SK-N-SH (cell line): ENCODE results near the gene AEN. TPM values are rescaled to one million over a fixed set of nuclear protein-coding genes. Genes with fewer than 3 reads are reported as not detected.

Experiments used
- CTCF ChIA-PET: fragments of 300-600, 350-600 bp; formaldehyde crosslinking; extraction: SDS; loops from one replicate; lab custom pipeline; 2021; lab: Yijun Ruan, JAX
- POLR2A ChIA-PET: fragments of 350-600 bp; sonication (Branson Sonifier 250); formaldehyde crosslinking; extraction: SDS; loops from one replicate; lab custom pipeline; 2020; ENCODE audit warnings: antibody characterized with exemption, inconsistent platforms; lab: Yijun Ruan, JAX
- DNase-seq: peaks from one replicate; pipeline ENCODE4 v3.0.0; 2012
- H2AFZ ChIP-seq: fragments of 200-600 bp; sonication (generic); 2 replicates; pipeline ENCODE4 v1.8.1; 2016; ENCODE audit warnings: antibody characterized with exemption, mild to moderate bottlenecking, low read depth
- H3F3A ChIP-seq: fragments of 200-600 bp; sonication (generic); replicated peaks from 2 replicates; pipeline ENCODE3; 2016; ENCODE audit warnings: antibody characterized with exemption, mild to moderate bottlenecking; ENCODE audit not compliant: insufficient read depth
- H3K27ac ChIP-seq, 2 experiments: fragments of 200-500 bp in 1 of 2; fragments of 200-600 bp in 1 of 2; sonication (Bioruptor generic) in 1 of 2; sonication (generic), shearing (Covaris generic) in 1 of 2; 2 replicates each; pipeline versions ENCODE4 v1.5.1 to v1.6.1; 2014 to 2016; ENCODE audit warnings: low read depth in 2 of 2, inconsistent platforms in 1 of 2, low read length in 1 of 2, mild to moderate bottlenecking in 1 of 2, mixed read lengths in 1 of 2
- H3K27me3 ChIP-seq: fragments of 200-600 bp; sonication (generic), shearing (Covaris generic); 2 replicates; pipeline ENCODE4 v1.6.1; 2016; ENCODE audit warnings: mixed run types; ENCODE audit not compliant: insufficient read depth
- H3K36me3 ChIP-seq, 2 experiments: fragments of 200-500 bp in 1 of 2; fragments of 200-600 bp in 1 of 2; sonication (Bioruptor generic) in 1 of 2; sonication (generic) in 1 of 2; replicated peaks in 1 of 2; 2 replicates each; pipeline versions ENCODE3 to v1.5.1; 2014 to 2016; ENCODE audit warnings: low read length in 1 of 2, mild to moderate bottlenecking in 1 of 2; ENCODE audit not compliant: insufficient read depth in 2 of 2, control insufficient read depth in 1 of 2
- H3K4me1 ChIP-seq, 2 experiments: fragments of 200-500 bp in 1 of 2; fragments of 200-600 bp in 1 of 2; sonication (Bioruptor generic) in 1 of 2; sonication (generic), shearing (Covaris generic) in 1 of 2; 2 replicates each; pipeline versions ENCODE4 v1.5.1 to v1.6.1; 2014 to 2016; ENCODE audit warnings: low read depth in 1 of 2, low read length in 1 of 2, mixed run types in 1 of 2; ENCODE audit not compliant: insufficient read depth in 2 of 2, control insufficient read depth in 1 of 2
- H3K4me2 ChIP-seq: fragments of 200-600 bp; sonication (generic), shearing (Covaris generic); 2 replicates; pipeline ENCODE4 v1.6.1; 2017; ENCODE audit warnings: mixed run types
- H3K4me3 ChIP-seq, 2 experiments: fragments of 200-500 bp in 1 of 2; fragments of 200-600 bp in 1 of 2; sonication (Bioruptor generic) in 1 of 2; sonication (generic), shearing (Covaris generic) in 1 of 2; 2 replicates each; pipeline versions ENCODE4 v1.5.1 to v1.8.1; 2014 to 2016; ENCODE audit warnings: low read depth in 2 of 2, inconsistent platforms in 1 of 2, low read length in 1 of 2, mild to moderate bottlenecking in 1 of 2, mixed read lengths in 1 of 2, moderate library complexity in 1 of 2
- H3K79me2 ChIP-seq: fragments of 200-600 bp; sonication (generic); 2 replicates; pipeline ENCODE4 v1.8.1; 2017; ENCODE audit warnings: mild to moderate bottlenecking; ENCODE audit not compliant: insufficient read depth
- H3K9ac ChIP-seq: fragments of 200-600 bp; sonication (generic); 2 replicates; pipeline ENCODE4 v1.6.1; 2017; ENCODE audit warnings: mixed run types
- H3K9me2 ChIP-seq: fragments of 200-600 bp; sonication (generic); 2 replicates; pipeline ENCODE4 v1.6.1; 2017; ENCODE audit warnings: mixed run types
- H3K9me3 ChIP-seq: fragments of 200-600 bp; sonication (generic); 2 replicates; pipeline ENCODE4 v1.6.1; 2017; ENCODE audit warnings: mixed run types, mild to moderate bottlenecking, moderate library complexity
- H4K20me1 ChIP-seq: fragments of 200-600 bp; sonication (generic); 2 replicates; pipeline ENCODE4 v1.6.1; 2017; ENCODE audit warnings: mild to moderate bottlenecking, mixed run types; ENCODE audit not compliant: insufficient read depth
- CHD2 ChIP-seq: fragments of 150-350 bp; IDR thresholded peaks from 2 replicates; pipeline ENCODE4 v1.6.1; 2018; ENCODE audit warnings: low read length; ENCODE audit not compliant: partially characterized antibody
- FOSL2 ChIP-seq: IDR thresholded peaks from 2 replicates; pipeline ENCODE4 v1.4.0; 2012; ENCODE audit warnings: low read depth, mild to moderate bottlenecking, moderate library complexity, borderline replicate concordance
- FOXJ3 ChIP-seq: sonication (generic); formaldehyde crosslinking; IDR thresholded peaks from 2 replicates; pipeline ENCODE4 v1.5.1; 2020; ENCODE audit warnings: mild to moderate bottlenecking, missing genetic modification reagents
- FOXM1 ChIP-seq: IDR thresholded peaks from 2 replicates; pipeline ENCODE4 v1.4.0; 2012; ENCODE audit warnings: low read depth, mild to moderate bottlenecking
- GABPA ChIP-seq: IDR thresholded peaks from 2 replicates; pipeline ENCODE4 v1.4.0; 2012; ENCODE audit warnings: low read depth, mild to moderate bottlenecking
- GATA2 ChIP-seq: sonication (generic); formaldehyde crosslinking; IDR thresholded peaks from 2 replicates; pipeline ENCODE4 v1.5.0; 2020; ENCODE audit warnings: mild to moderate bottlenecking, missing genetic modification reagents
- MEF2A ChIP-seq: IDR thresholded peaks from 2 replicates; pipeline ENCODE4 v1.4.0; 2012; ENCODE audit warnings: low read depth, borderline replicate concordance
- MXI1 ChIP-seq: IDR thresholded peaks from 2 replicates; pipeline ENCODE4 v1.6.1; 2012; ENCODE audit warnings: mild to moderate bottlenecking, low read depth, low read length, improper control_type of control experiment
- NFIC ChIP-seq: IDR thresholded peaks from 2 replicates; pipeline ENCODE4 v1.4.0; 2012; ENCODE audit warnings: borderline replicate concordance
- POLR2AphosphoS5 ChIP-seq: IDR thresholded peaks from 2 replicates; pipeline ENCODE4 v1.6.1; 2012; ENCODE audit warnings: low read depth, low read length
- RAD21 ChIP-seq: IDR thresholded peaks from 2 replicates; pipeline ENCODE4 v1.6.1; 2012; ENCODE audit warnings: mild to moderate bottlenecking, low read length
- RFX5 ChIP-seq: IDR thresholded peaks from 2 replicates; pipeline ENCODE4 v1.6.1; 2012; ENCODE audit warnings: mild to moderate bottlenecking, improper control_type of control experiment, low read length
- TAF1 ChIP-seq: IDR thresholded peaks from 2 replicates; pipeline ENCODE4 v1.6.1; 2012; ENCODE audit warnings: low read depth, mild to moderate bottlenecking, low read length, moderate library complexity, borderline replicate concordance
- YY1 ChIP-seq: IDR thresholded peaks from 2 replicates; pipeline ENCODE4 v1.4.0; 2012; ENCODE audit warnings: low read depth, mild to moderate bottlenecking
- WGBS: methylation state at CpG from one replicate; pipeline ENCODE4 v1.1.6; 2017; ENCODE audit warnings: low lambda C conversion rate; 5-methylcytosine and 5-hydroxymethylcytosine counted together
- polyA plus RNA-seq, 3 experiments: library from polyadenylated mRNA; depleted of rRNA; stranded (reverse); fragments of >200 nt; gene quantifications; 2 replicates each; pipeline ENCODE4 v1.2.3, GENCODE V29; 2012
- TF ChIP-seq, protein P1 (sequence below): IDR thresholded peaks from 2 replicates; pipeline ENCODE4 v1.6.1; 2012; ENCODE audit warnings: mild to moderate bottlenecking, low read depth, low read length, moderate library complexity
- TF ChIP-seq, protein P2 (sequence below): IDR thresholded peaks from 2 replicates; pipeline ENCODE4 v1.4.0; 2012; ENCODE audit warnings: low read depth, borderline replicate concordance
- TF ChIP-seq, protein P3 (sequence below): IDR thresholded peaks from 2 replicates; pipeline ENCODE4 v1.4.0; 2012; ENCODE audit warnings: low read depth

Gene AEN
- polyA plus RNA-seq, 1 of the 3 experiments (the other 2 are of a cell fraction): 46.4 TPM

DNA sequence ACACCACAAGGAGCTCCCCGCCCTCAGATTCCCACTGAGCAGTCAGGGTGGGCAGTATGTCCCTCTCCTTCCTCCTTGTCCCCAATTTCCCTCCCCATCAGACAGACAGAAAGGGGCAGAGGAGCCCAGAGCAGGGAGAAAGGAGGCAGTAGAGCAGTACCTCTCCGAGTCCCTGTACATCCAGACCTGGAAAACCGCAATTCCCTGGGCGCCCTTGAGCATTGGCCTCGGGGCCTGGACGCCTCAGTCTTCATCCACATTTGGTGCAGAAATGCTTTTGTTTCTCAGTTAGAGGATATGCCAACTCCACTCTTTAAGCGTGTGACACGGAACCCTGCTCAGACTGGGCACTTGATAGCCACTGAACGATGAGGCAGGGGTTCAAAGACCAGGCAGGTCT, 23.6 kb downstream of the AEN start (continued):
- TF ChIP-seq, protein P1, sequence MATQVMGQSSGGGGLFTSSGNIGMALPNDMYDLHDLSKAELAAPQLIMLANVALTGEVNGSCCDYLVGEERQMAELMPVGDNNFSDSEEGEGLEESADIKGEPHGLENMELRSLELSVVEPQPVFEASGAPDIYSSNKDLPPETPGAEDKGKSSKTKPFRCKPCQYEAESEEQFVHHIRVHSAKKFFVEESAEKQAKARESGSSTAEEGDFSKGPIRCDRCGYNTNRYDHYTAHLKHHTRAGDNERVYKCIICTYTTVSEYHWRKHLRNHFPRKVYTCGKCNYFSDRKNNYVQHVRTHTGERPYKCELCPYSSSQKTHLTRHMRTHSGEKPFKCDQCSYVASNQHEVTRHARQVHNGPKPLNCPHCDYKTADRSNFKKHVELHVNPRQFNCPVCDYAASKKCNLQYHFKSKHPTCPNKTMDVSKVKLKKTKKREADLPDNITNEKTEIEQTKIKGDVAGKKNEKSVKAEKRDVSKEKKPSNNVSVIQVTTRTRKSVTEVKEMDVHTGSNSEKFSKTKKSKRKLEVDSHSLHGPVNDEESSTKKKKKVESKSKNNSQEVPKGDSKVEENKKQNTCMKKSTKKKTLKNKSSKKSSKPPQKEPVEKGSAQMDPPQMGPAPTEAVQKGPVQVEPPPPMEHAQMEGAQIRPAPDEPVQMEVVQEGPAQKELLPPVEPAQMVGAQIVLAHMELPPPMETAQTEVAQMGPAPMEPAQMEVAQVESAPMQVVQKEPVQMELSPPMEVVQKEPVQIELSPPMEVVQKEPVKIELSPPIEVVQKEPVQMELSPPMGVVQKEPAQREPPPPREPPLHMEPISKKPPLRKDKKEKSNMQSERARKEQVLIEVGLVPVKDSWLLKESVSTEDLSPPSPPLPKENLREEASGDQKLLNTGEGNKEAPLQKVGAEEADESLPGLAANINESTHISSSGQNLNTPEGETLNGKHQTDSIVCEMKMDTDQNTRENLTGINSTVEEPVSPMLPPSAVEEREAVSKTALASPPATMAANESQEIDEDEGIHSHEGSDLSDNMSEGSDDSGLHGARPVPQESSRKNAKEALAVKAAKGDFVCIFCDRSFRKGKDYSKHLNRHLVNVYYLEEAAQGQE: no peak
- TF ChIP-seq FOXJ3 (CRISPR knock-in tag) (no peak), RAD21 (no peak), FOSL2 (no peak), CHD2 (no peak)
- TF ChIP-seq, protein P2, sequence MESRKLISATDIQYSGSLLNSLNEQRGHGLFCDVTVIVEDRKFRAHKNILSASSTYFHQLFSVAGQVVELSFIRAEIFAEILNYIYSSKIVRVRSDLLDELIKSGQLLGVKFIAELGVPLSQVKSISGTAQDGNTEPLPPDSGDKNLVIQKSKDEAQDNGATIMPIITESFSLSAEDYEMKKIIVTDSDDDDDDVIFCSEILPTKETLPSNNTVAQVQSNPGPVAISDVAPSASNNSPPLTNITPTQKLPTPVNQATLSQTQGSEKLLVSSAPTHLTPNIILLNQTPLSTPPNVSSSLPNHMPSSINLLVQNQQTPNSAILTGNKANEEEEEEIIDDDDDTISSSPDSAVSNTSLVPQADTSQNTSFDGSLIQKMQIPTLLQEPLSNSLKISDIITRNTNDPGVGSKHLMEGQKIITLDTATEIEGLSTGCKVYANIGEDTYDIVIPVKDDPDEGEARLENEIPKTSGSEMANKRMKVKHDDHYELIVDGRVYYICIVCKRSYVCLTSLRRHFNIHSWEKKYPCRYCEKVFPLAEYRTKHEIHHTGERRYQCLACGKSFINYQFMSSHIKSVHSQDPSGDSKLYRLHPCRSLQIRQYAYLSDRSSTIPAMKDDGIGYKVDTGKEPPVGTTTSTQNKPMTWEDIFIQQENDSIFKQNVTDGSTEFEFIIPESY: no peak

DNA sequence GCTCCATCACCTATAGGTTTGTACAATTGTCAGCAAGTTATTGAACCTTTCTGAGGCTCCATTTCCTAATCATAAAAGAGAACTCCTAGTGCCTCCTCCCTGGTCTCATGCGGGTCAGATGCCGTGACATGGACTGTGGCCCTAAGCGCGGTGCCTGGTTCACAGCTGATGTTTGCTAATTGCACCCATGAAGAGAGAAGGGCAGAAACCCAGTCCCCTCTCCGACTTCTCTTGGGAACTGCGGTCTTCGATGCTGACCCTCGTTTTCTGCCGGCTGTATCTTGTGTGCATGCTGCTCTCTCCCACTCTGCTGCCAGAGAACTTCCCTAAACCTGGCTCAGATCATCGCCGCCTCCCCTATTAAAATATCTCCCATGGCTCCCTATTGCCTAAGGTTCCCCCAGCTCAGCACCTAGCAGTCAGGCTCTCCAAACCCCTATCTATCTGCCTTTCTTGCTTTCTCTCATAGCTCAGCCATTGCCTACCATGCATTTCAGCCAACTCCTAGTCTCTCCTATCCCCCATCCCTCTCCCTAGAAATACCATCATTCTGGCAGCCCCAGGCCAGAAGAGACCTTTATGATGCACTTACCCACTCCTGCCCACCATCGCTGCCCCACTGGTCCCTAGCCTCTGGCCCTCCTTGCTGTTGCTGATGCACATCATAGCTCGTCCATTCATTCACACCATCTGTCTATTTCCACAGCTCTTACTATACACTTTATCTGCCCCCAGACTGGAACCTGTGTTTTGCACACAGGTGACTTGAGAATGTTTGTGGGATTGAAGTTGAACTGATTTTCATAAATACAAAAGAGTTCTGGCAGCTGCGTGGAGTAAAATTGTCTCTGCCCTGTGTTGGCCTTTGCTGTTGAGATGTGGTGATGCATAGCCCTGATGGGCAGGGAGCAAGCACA, 24.3 kb downstream of the AEN start:
- Histone ChIP-seq H3F3A (peaks cover 5% of the 10 kb centered on the region), H3K4me3 (no peak overlapping the region), H3K27ac (no peak overlapping the region), H3K27me3 (no peaks in the 10 kb centered on the region), H3K79me2 (no peaks in the 10 kb centered on the region), H3K4me1 (peaks cover 6 to 16% of the 10 kb centered on the region in 2 experiments; a peak in 2 of 4 replicates), H2AFZ (no peak overlapping the region), H3K9ac (no peak overlapping the region), H3K4me2 (no peak overlapping the region), H3K9me3 (no peaks in the 10 kb centered on the region), H4K20me1 (no peaks in the 10 kb centered on the region), H3K9me2 (no peaks in the 10 kb centered on the region), H3K36me3 (no peaks in the 10 kb centered on the region)
- CTCF ChIA-PET: interaction anchor here (1.4 to 1.9 kb wide), 2 partner anchors 12 to 259 kb away, joined by 4 to 10 read pairs; no protein-coding TSS in a partner anchor
- 96% methylated on average over 14 of the region's 14 CpGs for WGBS
- no peak for DNase-seq
- POLR2A ChIA-PET: no interaction called here
- TF ChIP-seq, protein P1: no peak
- no peak for TF ChIP-seq POLR2AphosphoS5
- TF ChIP-seq MXI1: no peak
- TF ChIP-seq MEF2A: no peak
- no peak for TF ChIP-seq NFIC
- TF ChIP-seq, protein P3, sequence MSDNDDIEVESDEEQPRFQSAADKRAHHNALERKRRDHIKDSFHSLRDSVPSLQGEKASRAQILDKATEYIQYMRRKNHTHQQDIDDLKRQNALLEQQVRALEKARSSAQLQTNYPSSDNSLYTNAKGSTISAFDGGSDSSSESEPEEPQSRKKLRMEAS: no peak
- TF ChIP-seq FOXM1: no peak
- TF ChIP-seq GABPA: no peak
- TF ChIP-seq YY1: no peak
- TF ChIP-seq RFX5: no peak
- TF ChIP-seq, protein P2: no peak
- TF ChIP-seq GATA2: no peak
- no peak for TF ChIP-seq TAF1
